ENCODE measurements around the gene KCNK10. TPM values are rescaled to one million over a fixed set of nuclear protein-coding genes. Genes with fewer than 3 reads are reported as not detected.

The KCNK10 gene
- total RNA-seq, 1 donor from 2014 or later, result not detected

DNA sequence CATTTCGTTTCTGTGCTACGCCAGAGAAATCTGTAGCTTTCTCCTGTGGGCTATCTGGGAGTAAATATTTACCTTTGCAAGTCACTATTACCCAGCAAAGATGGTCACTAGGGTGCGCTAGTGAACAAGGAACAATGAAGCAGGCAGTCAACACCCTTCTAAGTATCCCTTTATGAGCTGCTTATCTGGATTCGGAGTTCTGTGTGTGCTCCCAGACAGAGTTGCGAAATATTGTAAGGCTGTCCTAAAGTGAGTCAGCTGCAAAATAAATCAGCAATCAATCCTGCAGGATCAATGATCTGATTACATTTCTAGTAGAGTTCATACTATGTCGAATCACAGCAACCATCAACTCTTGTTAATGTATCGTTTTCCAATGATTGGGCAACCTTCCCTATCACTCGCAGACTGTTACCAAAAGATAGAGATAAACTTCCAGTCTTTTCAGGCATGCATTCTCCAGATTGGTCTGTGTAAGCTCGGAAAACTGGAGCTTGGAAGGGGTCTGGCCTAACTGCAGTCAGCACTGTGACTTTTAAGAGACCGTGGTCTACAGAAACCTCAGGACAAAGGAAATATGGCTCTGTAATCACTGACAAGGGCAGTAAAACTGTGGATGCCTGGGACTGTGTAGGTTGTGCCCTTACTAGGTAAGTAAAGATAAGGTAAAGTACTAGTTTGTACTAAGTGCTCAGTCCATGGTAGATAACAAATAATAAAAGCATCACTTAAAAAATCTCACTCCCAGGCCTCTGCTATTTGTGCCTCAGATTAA is 133.5 kb downstream of the KCNK10 start:
- Mint-ChIP-seq H3K27me3 (peaks cover 11% of the 10 kb centered on the region), H3K27ac (no peak overlapping the region), H3K36me3 (ENCODE audit: low read depth) (no peaks in the 10 kb centered on the region), H3K4me3 (no peak overlapping the region), H3K9me3 (no peaks in the 10 kb centered on the region), H3K4me1 (peaks cover 5% of the 10 kb centered on the region)
- DNase-seq, result peak; percentile 87
- intact Hi-C loops (cut with micrococcal nuclease), result loop anchor here (5.0 to 10.0 kb wide), 2 partner anchors 45 to 242 kb away; no protein-coding TSS in a partner anchor

DNA sequence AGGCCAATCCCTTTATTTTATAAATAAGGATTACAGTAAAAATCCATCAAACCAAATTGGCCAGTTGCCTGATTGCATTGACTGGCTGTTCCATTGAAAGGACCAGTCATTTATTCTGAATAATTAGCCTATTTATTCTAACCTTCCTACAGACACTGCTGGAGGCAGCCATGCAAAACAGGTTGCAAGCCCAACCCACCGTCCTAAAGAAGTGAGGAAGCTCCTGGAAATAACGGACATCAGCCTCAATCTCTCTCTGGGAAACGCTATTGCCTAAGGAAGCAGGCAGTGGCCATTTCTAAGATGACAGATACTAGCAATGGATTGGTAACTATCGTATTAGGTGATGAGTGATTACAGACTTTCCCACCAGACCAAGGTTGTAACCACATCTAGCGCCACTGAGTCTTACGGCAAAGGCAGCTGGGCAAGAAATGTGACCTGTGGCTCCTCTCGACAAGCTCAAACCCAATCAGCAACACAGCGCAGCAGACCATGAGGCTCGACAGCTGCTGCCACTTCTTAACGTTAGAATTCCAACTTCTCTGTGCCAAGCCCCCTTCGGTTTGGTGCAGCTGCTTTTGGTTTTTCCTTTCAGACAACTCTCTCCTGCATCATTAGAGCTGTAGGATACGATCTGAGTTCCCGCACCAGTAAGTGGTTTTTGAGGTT is 134.2 kb downstream of the KCNK10 start:
- H3K36me3 Mint-ChIP-seq (ENCODE audit: low read depth), result no peaks in the 10 kb centered on the region
- no peak for DNase-seq
- no peak overlapping the region for H3K4me3 Mint-ChIP-seq
- intact Hi-C loops (cut with micrococcal nuclease), result loop anchor here (5.0 to 10.0 kb wide), 2 partner anchors 46 to 242 kb away; no protein-coding TSS in a partner anchor
- H3K27me3 Mint-ChIP-seq, result peaks cover 7% of the 10 kb centered on the region
- no peaks in the 10 kb centered on the region for H3K9me3 Mint-ChIP-seq
- no peak overlapping the region for H3K27ac Mint-ChIP-seq
- H3K4me1 Mint-ChIP-seq, result peaks cover 5% of the 10 kb centered on the region

DNA sequence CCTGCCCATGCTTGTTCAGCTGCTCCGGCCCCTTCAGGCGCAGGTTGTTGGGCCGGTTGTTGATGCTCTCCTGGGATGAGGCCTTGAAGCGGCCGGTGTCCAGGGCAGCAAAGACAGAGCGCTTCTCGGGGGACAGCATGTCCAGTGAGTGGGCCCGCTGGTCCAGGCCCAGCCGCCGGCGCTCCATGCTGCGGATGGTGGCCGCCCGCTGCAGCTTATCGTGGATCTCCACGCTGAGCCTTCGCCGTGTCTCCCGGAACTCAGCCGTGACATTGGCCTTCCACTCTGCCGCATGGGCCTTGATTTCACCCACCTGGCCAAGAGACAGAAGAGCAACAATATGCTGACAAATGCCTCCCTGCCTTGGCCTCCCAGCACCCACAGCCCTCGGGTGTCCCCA is 137.2 kb downstream of the KCNK10 start:
- DNase-seq, result no peak
- no peak overlapping the region for H3K4me3 Mint-ChIP-seq
- intact Hi-C loops (cut with micrococcal nuclease), result loop anchor here (5.0 to 10.0 kb wide), 2 partner anchors 49 to 239 kb away; no protein-coding TSS in a partner anchor
- no peak overlapping the region for H3K27ac Mint-ChIP-seq
- peaks cover 11% of the 10 kb centered on the region for H3K4me1 Mint-ChIP-seq
- no peaks in the 10 kb centered on the region for H3K36me3 Mint-ChIP-seq (ENCODE audit: low read depth)
- peaks cover 4% of the 10 kb centered on the region for H3K27me3 Mint-ChIP-seq
- H3K9me3 Mint-ChIP-seq, result no peaks in the 10 kb centered on the region

DNA sequence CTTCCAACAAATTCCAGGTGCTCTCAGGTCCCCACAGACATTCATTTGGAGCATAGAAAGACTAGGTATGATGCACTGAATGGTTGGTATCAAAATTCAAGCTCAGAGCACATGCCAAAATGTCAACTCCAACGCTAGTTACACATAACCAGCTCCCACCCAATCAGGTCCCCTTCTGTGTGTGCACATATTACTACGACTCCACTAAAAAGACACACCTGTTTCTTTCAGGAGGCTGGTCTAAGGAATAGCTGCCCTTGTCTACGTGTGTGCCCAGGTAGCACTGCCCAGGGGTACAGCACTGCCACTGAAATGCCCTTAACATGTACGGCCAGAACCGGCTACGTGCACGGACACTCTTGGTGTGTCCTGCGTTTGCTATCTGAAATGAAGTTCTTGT is 138.1 kb downstream of the KCNK10 start:
- no peaks in the 10 kb centered on the region for H3K9me3 Mint-ChIP-seq

DNA sequence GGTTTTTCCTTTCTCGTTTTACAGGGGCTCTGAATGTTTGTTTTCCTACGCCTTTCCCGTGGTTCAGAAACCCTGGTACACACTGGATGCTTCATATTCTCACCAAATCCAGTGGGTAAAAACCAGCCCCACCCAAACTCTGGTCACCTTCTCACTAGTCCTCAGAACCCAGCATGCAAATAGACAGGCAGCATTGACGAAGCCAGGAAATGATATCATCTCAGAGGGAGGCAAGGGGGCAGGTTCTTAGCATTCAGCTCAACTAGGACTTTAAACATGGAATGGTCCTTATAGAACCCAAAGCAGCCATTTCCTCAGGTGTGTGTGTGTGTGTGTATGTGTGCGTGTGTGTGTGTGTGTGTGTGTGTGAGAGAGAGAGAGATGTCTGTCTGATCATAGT is 142.0 kb downstream of the KCNK10 start:
- DNase-seq, result peak; percentile 59
- intact Hi-C loops (cut with micrococcal nuclease), result loop anchor here (10.0 kb wide), 1 partner anchor 54 kb away; no protein-coding TSS in a partner anchor

More for the DNA sequence above, 138.1 kb downstream of the KCNK10 start:
- Mint-ChIP-seq H3K27me3 (peaks cover 4% of the 10 kb centered on the region), H3K27ac (no peak overlapping the region), H3K4me3 (no peak overlapping the region), H3K4me1 (peaks cover 11% of the 10 kb centered on the region), H3K36me3 (ENCODE audit: low read depth) (no peaks in the 10 kb centered on the region)
- intact Hi-C loops (cut with micrococcal nuclease), result loop anchor here (5.0 to 10.0 kb wide), 2 partner anchors 50 to 238 kb away; no protein-coding TSS in a partner anchor
- no peak for DNase-seq

DNA sequence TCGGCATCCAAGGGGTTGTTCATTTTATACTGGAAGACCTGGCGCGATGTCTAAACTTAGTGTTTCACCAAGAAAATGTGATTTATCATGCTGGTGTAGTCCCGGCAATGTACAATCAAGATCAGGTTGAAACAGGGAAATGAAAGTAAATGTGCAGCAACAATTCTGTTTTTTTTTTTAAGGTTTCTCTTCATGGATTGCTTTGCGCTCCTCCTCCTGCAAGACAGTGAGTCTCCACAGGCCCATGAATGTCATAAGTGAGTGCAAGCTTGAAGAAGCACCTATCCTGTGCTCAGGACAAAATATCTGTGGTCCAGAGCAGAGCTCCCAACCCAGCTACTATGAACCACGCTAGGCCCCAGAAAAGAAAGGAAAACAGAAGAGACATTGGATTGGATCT is 143.4 kb downstream of the KCNK10 start:
- DNase-seq, result no peak
- Mint-ChIP-seq H3K9me3 (no peaks in the 10 kb centered on the region), H3K27me3 (peaks cover 3% of the 10 kb centered on the region), H3K4me1 (peaks cover 6% of the 10 kb centered on the region), H3K27ac (no peak overlapping the region), H3K36me3 (ENCODE audit: low read depth) (no peaks in the 10 kb centered on the region), H3K4me3 (no peak overlapping the region)
- intact Hi-C loops (cut with micrococcal nuclease), result loop anchor here (10.0 kb wide), 1 partner anchor 55 kb away; no protein-coding TSS in a partner anchor

More for the DNA sequence above, 142.0 kb downstream of the KCNK10 start:
- H3K27ac Mint-ChIP-seq, result no peak overlapping the region
- no peaks in the 10 kb centered on the region for H3K9me3 Mint-ChIP-seq
- H3K36me3 Mint-ChIP-seq (ENCODE audit: low read depth), result no peaks in the 10 kb centered on the region
- no peak overlapping the region for H3K4me3 Mint-ChIP-seq
- H3K4me1 Mint-ChIP-seq, result peaks cover 6% of the 10 kb centered on the region
- H3K27me3 Mint-ChIP-seq, result no peaks in the 10 kb centered on the region

DNA sequence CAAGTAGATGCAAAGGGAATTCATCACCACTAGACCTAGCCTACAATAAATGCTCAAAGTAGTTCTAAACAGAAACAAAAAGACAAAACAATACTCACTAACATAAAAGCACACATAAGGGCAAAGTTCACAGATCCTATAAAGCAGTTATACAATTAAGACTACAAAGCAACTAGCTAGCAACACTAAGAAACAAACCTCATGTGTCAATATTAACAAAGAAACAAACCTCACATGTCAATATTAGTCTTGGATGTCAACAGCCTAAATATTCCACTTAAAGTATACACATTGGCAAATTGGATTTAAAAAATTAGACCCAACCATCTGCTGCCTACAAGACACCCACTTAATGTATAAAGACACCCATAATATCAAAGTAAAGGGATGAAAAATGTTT is 152.7 kb downstream of the KCNK10 start:
- H3K36me3 Mint-ChIP-seq (ENCODE audit: low read depth), result no peaks in the 10 kb centered on the region
- DNase-seq, result no peak
- no peak overlapping the region for H3K4me3 Mint-ChIP-seq
- no peak overlapping the region for H3K27ac Mint-ChIP-seq
- no peaks in the 10 kb centered on the region for H3K9me3 Mint-ChIP-seq
- peaks cover 45% of the 10 kb centered on the region for H3K27me3 Mint-ChIP-seq
- intact Hi-C loops (cut with micrococcal nuclease), result no loop called here
- H3K4me1 Mint-ChIP-seq, result no peaks in the 10 kb centered on the region

DNA sequence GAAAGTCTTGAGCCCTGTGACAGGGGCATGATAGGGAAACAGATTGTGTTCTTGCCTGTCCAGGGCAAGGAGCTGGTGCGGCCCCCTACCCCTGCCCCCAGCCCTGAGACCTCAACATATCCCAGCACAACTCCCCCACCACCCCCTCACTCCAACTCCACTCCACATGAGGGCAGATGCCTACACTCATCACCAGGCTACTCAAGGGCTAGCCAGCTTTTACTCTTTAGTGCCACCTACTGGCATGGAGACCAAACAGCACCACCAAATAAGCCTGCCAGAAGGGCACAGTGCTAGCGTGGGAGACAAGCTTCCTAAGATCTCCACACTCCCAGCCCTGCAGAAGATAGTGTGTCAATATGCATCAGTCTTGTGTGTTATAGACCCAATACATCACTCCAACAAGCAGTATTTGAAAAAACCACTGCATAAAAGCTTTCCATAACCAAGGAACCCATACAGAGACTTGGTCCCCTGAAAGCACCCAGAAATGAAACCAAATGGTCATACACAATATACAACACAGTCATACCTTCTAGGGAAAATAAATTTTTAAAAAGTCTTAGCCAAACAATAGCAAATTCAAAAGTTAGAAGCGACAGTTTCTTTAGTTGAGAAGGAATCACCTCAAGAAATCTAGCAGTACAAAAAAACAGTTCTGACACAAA is 154.4 kb downstream of the KCNK10 start:
- Mint-ChIP-seq H3K4me3 (peak overlapping the region; percentile 26), H3K27ac (no peak overlapping the region)
- intact Hi-C loops (cut with micrococcal nuclease), result loop anchor here (1.0 kb wide), 2 partner anchors 155 to 223 kb away; no protein-coding TSS in a partner anchor

DNA sequence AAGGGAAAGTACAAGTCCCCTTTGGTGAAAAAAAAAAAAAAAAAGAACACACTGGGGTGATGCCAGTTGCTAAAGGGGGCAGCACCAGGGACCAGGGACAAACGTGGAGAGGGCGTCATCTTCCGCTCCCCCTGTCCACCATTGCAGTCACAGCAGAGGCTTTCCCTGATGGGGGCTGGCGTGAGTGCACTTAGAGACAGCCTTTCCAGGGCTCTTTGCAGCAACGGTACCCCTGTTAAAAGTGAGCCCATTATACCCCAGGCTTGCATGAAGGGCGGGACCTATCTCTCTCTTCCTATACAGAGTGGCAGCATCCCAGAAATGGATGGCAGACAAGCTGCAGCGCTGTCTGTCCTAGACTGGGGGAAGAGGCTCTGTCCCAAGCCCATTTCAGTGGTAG is 155.0 kb downstream of the KCNK10 start:
- Mint-ChIP-seq H3K36me3 (ENCODE audit: low read depth) (no peaks in the 10 kb centered on the region), H3K27me3 (peaks cover 35% of the 10 kb centered on the region), H3K4me1 (peaks cover 7% of the 10 kb centered on the region), H3K27ac (no peak overlapping the region), H3K4me3 (no peak overlapping the region), H3K9me3 (no peaks in the 10 kb centered on the region)
- intact Hi-C loops (cut with micrococcal nuclease), result loop anchor here (1.0 kb wide), 2 partner anchors 155 to 223 kb away; no protein-coding TSS in a partner anchor
- DNase-seq, result no peak

More for the DNA sequence above, 154.4 kb downstream of the KCNK10 start:
- no peaks in the 10 kb centered on the region for H3K36me3 Mint-ChIP-seq (ENCODE audit: low read depth)
- H3K4me1 Mint-ChIP-seq, result peaks cover 6% of the 10 kb centered on the region
- peaks cover 40% of the 10 kb centered on the region for H3K27me3 Mint-ChIP-seq
- DNase-seq, result peak; percentile 87
- H3K9me3 Mint-ChIP-seq, result no peaks in the 10 kb centered on the region

DNA sequence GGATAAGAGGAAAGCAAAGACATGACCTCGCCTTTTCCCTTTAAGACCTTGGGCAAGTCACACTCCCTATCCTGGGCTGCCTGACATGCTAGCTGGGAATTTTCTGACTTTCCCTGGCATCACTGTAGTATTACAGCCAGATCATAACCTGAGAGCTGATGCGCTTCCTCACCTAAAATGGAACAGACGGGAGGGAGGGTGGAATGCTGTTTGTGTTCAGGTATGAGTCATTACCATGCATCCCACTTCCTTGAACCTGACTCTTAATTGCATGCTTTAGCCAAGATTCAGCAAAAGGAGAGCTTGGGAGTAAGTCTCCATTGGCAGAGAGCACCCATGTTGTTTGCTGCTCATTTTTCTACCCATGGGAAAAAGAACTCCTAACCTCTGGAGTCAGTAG is 156.5 kb downstream of the KCNK10 start:
- intact Hi-C loops (cut with micrococcal nuclease), result no loop called here
- H3K4me3 Mint-ChIP-seq, result no peak overlapping the region

DNA sequence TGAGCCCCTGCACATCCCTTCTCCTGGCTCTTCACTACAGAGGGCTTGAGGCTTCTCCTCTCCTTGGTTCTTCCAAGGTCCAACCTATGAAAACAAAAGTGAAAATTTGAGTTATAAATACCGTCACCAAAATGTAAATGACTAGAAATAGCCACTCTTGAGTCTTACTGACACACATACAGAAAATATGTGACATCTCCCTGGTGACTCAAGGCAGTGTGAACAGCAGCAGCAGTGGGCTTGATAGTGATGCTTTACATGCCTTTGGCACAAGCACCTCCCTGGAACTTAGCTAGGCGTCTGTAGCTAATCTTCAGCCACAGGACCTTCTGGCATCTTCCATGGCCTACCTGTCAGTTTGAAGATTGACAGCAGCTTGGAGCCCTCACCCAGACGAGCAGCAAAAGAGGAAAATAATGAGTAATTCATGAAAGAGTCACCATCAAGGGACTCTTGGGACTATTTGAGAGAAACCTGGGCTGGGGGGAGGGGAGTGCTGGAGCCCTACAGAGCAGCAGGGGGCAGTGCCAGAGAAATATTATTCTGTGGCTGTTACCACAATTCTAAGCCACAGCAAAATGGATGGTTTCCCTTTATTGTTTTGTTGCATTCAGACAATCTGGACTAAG is 158.0 kb downstream of the KCNK10 start:
- Mint-ChIP-seq H3K9me3 (no peaks in the 10 kb centered on the region), H3K27ac (no peak overlapping the region)
- DNase-seq, result no peak

More for the DNA sequence above, 156.5 kb downstream of the KCNK10 start:
- peaks cover 23% of the 10 kb centered on the region for H3K27me3 Mint-ChIP-seq
- DNase-seq, result no peak
- no peak overlapping the region for H3K27ac Mint-ChIP-seq
- peaks cover 7% of the 10 kb centered on the region for H3K4me1 Mint-ChIP-seq
- no peaks in the 10 kb centered on the region for H3K9me3 Mint-ChIP-seq
- H3K36me3 Mint-ChIP-seq (ENCODE audit: low read depth), result no peaks in the 10 kb centered on the region

DNA sequence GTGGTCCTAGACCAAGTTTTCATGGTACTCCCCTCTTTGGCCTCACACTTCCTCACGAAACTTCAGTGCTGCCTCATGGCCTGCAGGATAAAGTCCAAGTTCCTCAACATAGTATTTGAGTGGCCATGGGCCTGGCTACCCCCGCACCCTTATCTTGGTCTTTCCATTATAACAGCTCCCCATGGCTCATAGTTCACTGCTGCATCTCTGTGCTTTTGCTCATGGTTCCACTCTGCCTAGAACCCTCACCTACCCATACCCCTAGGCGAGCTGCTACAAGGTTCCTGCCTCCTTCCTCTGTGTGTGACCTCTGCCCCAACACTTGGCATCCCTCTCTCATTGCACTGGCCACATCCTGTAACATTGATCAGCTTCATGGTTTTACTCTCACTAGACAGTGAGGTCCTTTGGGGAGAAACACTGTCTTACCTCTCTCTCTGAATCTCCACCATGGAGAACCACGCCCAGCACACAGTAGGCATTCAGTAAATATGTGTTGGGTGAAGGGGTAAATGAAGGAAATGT is 159.3 kb downstream of the KCNK10 start:
- Mint-ChIP-seq H3K4me3 (no peak overlapping the region), H3K36me3 (ENCODE audit: low read depth) (no peaks in the 10 kb centered on the region)

More for the DNA sequence above, 158.0 kb downstream of the KCNK10 start:
- Mint-ChIP-seq H3K4me1 (peaks cover 7% of the 10 kb centered on the region), H3K4me3 (no peak overlapping the region), H3K36me3 (ENCODE audit: low read depth) (no peaks in the 10 kb centered on the region), H3K27me3 (peaks cover 12% of the 10 kb centered on the region)
- intact Hi-C loops (cut with micrococcal nuclease), result no loop called here

DNA sequence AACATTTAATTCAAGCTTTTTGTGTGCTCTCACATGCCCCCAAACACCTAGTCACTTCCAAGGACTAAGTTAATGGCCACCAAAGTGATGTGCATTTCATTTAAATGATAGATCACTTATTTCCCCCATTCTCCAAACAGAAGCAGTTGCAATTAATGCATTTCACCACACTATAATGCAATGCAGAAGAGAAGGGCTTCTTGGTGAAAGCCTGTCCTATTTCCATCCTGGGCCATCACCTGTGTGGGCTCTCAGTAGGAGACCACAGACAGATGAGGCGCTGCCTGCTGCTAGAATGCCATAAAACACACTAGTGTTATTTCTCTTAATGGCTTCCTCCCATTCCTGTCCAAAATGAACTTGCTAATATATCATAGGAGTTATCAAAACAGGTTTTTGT is 166.9 kb downstream of the KCNK10 start:
- no peaks in the 10 kb centered on the region for H3K9me3 Mint-ChIP-seq
- DNase-seq, result no peak
- intact Hi-C loops (cut with micrococcal nuclease), result no loop called here
- H3K4me3 Mint-ChIP-seq, result no peak overlapping the region
- no peaks in the 10 kb centered on the region for H3K4me1 Mint-ChIP-seq
- no peak overlapping the region for H3K27ac Mint-ChIP-seq
- H3K27me3 Mint-ChIP-seq, result peaks cover 20% of the 10 kb centered on the region
- no peaks in the 10 kb centered on the region for H3K36me3 Mint-ChIP-seq (ENCODE audit: low read depth)

More for the DNA sequence above, 159.3 kb downstream of the KCNK10 start:
- intact Hi-C loops (cut with micrococcal nuclease), result no loop called here
- Mint-ChIP-seq H3K27me3 (peaks cover 14% of the 10 kb centered on the region), H3K27ac (no peak overlapping the region), H3K9me3 (no peaks in the 10 kb centered on the region), H3K4me1 (peaks cover 7% of the 10 kb centered on the region)
- DNase-seq, result no peak
